Activated gamma-delta T cell treated with Interleukin-2 at 50 U/mL for 16 hours (primary cell): ENCODE data around the gene PHTF2.
"Not testable (repeated sequence)": the region's sequence is repeated elsewhere in the genome, so short reads cannot be mapped to it uniquely, and the experiment has no call there.

Source experiments
- DNase-seq: peaks from one replicate; pipeline ENCODE4 v3.0.0-alpha.2; 2020

Gene PHTF2

GRCh38 chr7:77831953-77832352 is 33.4 kb downstream of the PHTF2 start:
- no peak for DNase-seq

GRCh38 chr7:77833136-77833535 is 34.6 kb downstream of the PHTF2 start:
- no peak for DNase-seq

GRCh38 chr7:77836425-77836824 is 37.9 kb downstream of the PHTF2 start:
- not testable (repeated sequence) for DNase-seq

GRCh38 chr7:77837275-77837674 is 38.7 kb downstream of the PHTF2 start:
- DNase-seq: no peak

- DNase-seq: no peak
Measured at GRCh38 chr7:77837966-77838365, 39.4 kb downstream of the PHTF2 start.

- DNase-seq: no peak
Measured at GRCh38 chr7:77838929-77839491, 40.4 kb downstream of the PHTF2 start.

GRCh38 chr7:77839919-77840318 is 41.3 kb downstream of the PHTF2 start:
- DNase-seq: no peak

GRCh38 chr7:77843194-77843593 is 44.6 kb downstream of the PHTF2 start:
- DNase-seq: no peak

GRCh38 chr7:77846317-77847092 is 47.9 kb downstream of the PHTF2 start:
- DNase-seq: no peak

- DNase-seq: no peak
Measured at GRCh38 chr7:77855371-77856083, 57.0 kb downstream of the PHTF2 start.

- no peak for DNase-seq
Measured at GRCh38 chr7:77858278-77858677, 59.7 kb downstream of the PHTF2 start.

- no peak for DNase-seq
Measured at GRCh38 chr7:77859343-77859742, 60.8 kb downstream of the PHTF2 start.

- no peak for DNase-seq
Measured at GRCh38 chr7:77862691-77863090, 64.1 kb downstream of the PHTF2 start.

- no peak for DNase-seq
Measured at GRCh38 chr7:77863860-77864259, 65.3 kb downstream of the PHTF2 start.

- DNase-seq: no peak
Measured at GRCh38 chr7:77866370-77866769, 67.8 kb downstream of the PHTF2 start.

GRCh38 chr7:77866786-77867536 is 68.4 kb downstream of the PHTF2 start:
- no peak for DNase-seq

GRCh38 chr7:77867537-77867865 is 68.9 kb downstream of the PHTF2 start:
- DNase-seq: no peak

GRCh38 chr7:77872256-77872655 is 73.7 kb downstream of the PHTF2 start:
- not testable (repeated sequence) for DNase-seq

- not testable (repeated sequence) for DNase-seq
Measured at GRCh38 chr7:77873416-77874327, 75.1 kb downstream of the PHTF2 start.

GRCh38 chr7:77877791-77878190 is 79.2 kb downstream of the PHTF2 start:
- no peak for DNase-seq

- DNase-seq: no peak
Measured at GRCh38 chr7:77878500-77878899, 79.9 kb downstream of the PHTF2 start.

- DNase-seq: no peak
Measured at GRCh38 chr7:77879272-77879671, 80.7 kb downstream of the PHTF2 start.
